Ishikawa (cell line): ENCODE measurements around the gene VPS54.

Source experiments
- CEBPB ChIP-seq: IDR thresholded peaks from 2 replicates; pipeline ENCODE4 v1.6.1; 2012
- EP300 ChIP-seq: IDR thresholded peaks from 2 replicates; pipeline ENCODE4 v1.6.1; 2012; ENCODE audit warnings: borderline replicate concordance
- RAD21 ChIP-seq: IDR thresholded peaks from 2 replicates; pipeline ENCODE4 v1.6.1; 2012; ENCODE audit warnings: low read depth
- TAF1 ChIP-seq: IDR thresholded peaks from 2 replicates; pipeline ENCODE4 v1.6.1; 2012; ENCODE audit warnings: low read depth, mild to moderate bottlenecking
- TEAD4 ChIP-seq: IDR thresholded peaks from 2 replicates; pipeline ENCODE4 v1.6.1; 2012
- YY1 ChIP-seq: IDR thresholded peaks from 2 replicates; pipeline ENCODE4 v1.6.1; 2012; ENCODE audit warnings: low read depth
- TF ChIP-seq, protein P1 (sequence below): IDR thresholded peaks from 2 replicates; pipeline ENCODE4 v1.6.1; 2012; ENCODE audit warnings: low read depth, mild to moderate bottlenecking
- TF ChIP-seq, protein P2 (sequence below): IDR thresholded peaks from 2 replicates; pipeline ENCODE4 v1.6.1; 2012

DNA sequence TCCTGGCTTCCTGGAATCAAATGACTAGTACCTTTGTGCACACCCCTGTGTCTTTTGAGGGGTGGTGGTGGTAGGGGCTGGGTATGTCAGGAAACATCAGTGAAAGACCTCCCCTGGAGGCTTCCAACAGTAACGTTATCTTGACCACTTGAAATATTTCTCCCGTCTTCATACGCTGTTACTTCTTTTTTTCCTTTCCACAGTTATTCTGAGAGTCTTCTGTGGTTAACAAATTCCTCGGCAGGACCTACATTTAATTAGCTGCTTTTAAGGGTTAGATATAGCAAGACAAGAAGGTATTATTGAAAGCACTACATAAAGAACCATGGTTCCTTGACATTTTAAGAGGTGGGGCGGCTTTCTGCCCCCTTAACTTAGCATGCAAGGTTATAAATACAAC, 142.9 kb downstream of the VPS54 start:
- no peak for TF ChIP-seq YY1
- no peak for TF ChIP-seq RAD21
- TF ChIP-seq, protein P1, sequence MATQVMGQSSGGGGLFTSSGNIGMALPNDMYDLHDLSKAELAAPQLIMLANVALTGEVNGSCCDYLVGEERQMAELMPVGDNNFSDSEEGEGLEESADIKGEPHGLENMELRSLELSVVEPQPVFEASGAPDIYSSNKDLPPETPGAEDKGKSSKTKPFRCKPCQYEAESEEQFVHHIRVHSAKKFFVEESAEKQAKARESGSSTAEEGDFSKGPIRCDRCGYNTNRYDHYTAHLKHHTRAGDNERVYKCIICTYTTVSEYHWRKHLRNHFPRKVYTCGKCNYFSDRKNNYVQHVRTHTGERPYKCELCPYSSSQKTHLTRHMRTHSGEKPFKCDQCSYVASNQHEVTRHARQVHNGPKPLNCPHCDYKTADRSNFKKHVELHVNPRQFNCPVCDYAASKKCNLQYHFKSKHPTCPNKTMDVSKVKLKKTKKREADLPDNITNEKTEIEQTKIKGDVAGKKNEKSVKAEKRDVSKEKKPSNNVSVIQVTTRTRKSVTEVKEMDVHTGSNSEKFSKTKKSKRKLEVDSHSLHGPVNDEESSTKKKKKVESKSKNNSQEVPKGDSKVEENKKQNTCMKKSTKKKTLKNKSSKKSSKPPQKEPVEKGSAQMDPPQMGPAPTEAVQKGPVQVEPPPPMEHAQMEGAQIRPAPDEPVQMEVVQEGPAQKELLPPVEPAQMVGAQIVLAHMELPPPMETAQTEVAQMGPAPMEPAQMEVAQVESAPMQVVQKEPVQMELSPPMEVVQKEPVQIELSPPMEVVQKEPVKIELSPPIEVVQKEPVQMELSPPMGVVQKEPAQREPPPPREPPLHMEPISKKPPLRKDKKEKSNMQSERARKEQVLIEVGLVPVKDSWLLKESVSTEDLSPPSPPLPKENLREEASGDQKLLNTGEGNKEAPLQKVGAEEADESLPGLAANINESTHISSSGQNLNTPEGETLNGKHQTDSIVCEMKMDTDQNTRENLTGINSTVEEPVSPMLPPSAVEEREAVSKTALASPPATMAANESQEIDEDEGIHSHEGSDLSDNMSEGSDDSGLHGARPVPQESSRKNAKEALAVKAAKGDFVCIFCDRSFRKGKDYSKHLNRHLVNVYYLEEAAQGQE = no peak
- TF ChIP-seq TAF1 = no peak
- no peak for TF ChIP-seq TEAD4
- no peak for TF ChIP-seq EP300
- no peak for TF ChIP-seq CEBPB
- TF ChIP-seq, protein P2, sequence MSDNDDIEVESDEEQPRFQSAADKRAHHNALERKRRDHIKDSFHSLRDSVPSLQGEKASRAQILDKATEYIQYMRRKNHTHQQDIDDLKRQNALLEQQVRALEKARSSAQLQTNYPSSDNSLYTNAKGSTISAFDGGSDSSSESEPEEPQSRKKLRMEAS = no peak
